ENCODE measurements around the gene TRIM44. TPM values are rescaled to one million over a fixed set of nuclear protein-coding genes. Genes with fewer than 3 reads are reported as not detected.

TRIM44 gene
- total RNA-seq, 1 donor from 2014 or later: 53.3 TPM

- H3K27ac Mint-ChIP-seq (ENCODE audit: unreplicated experiment): no peak overlapping the region
- H3K9me3 Mint-ChIP-seq (ENCODE audit: unreplicated experiment): no peaks in the 10 kb centered on the region
These were observed 147.6 kb downstream of the TRIM44 start for GRCh38 chr11:35810045-35810645.

GRCh38 chr11:35811783-35812182, 149.2 kb downstream of the TRIM44 start:
- Mint-ChIP-seq H3K4me1 (ENCODE audit: low read depth, unreplicated experiment) (peaks cover 13% of the 10 kb centered on the region), H3K27me3 (ENCODE audit: unreplicated experiment) (no peaks in the 10 kb centered on the region), H3K4me3 (ENCODE audit: unreplicated experiment) (no peak overlapping the region), H3K9me3 (ENCODE audit: unreplicated experiment) (no peaks in the 10 kb centered on the region), H3K36me3 (ENCODE audit: unreplicated experiment) (no peaks in the 10 kb centered on the region), H3K27ac (ENCODE audit: unreplicated experiment) (no peak overlapping the region)
- no peak for TF ChIP-seq CTCF (IDR thresholded peaks at IDR 0.05; ENCODE audit: partially characterized antibody, unreplicated experiment)
- no peak for DNase-seq

More at GRCh38 chr11:35810045-35810645, 147.6 kb downstream of the TRIM44 start:
- Mint-ChIP-seq H3K27me3 (ENCODE audit: unreplicated experiment) (no peaks in the 10 kb centered on the region), H3K4me1 (ENCODE audit: low read depth, unreplicated experiment) (peaks cover 13% of the 10 kb centered on the region), H3K36me3 (ENCODE audit: unreplicated experiment) (no peaks in the 10 kb centered on the region), H3K4me3 (ENCODE audit: unreplicated experiment) (no peak overlapping the region)
- no peak for TF ChIP-seq CTCF (IDR thresholded peaks at IDR 0.05; ENCODE audit: partially characterized antibody, unreplicated experiment)
- DNase-seq: no peak

DNA sequence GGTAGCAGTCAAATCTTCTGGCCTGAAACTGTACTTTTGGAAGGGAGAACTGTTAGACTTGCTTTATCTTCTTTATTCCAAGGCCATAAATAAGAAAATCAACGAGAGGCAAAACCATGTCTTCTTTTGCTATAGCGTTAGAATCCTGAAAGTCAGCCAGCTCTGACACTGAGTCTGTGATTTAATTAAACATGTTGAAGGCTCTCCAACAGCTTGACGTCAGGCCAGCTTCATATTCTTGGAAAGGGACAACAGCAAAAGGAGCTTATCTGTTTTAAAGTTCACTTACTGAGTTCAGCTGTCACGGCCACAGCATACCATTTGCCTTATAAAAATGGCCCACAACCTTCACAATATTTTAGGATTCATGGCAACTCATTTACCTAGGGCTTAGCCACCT, 150.3 kb downstream of the TRIM44 start:
- H3K9me3 Mint-ChIP-seq (ENCODE audit: unreplicated experiment): no peaks in the 10 kb centered on the region
- no peaks in the 10 kb centered on the region for H3K27me3 Mint-ChIP-seq (ENCODE audit: unreplicated experiment)
- TF ChIP-seq CTCF (IDR thresholded peaks at IDR 0.05; ENCODE audit: partially characterized antibody, unreplicated experiment): no peak
- H3K36me3 Mint-ChIP-seq (ENCODE audit: unreplicated experiment): peaks cover 9% of the 10 kb centered on the region
- no peak for DNase-seq
- H3K4me1 Mint-ChIP-seq (ENCODE audit: low read depth, unreplicated experiment): peaks cover 13% of the 10 kb centered on the region
- H3K4me3 Mint-ChIP-seq (ENCODE audit: unreplicated experiment): no peak overlapping the region
- H3K27ac Mint-ChIP-seq (ENCODE audit: unreplicated experiment): no peak overlapping the region

DNA sequence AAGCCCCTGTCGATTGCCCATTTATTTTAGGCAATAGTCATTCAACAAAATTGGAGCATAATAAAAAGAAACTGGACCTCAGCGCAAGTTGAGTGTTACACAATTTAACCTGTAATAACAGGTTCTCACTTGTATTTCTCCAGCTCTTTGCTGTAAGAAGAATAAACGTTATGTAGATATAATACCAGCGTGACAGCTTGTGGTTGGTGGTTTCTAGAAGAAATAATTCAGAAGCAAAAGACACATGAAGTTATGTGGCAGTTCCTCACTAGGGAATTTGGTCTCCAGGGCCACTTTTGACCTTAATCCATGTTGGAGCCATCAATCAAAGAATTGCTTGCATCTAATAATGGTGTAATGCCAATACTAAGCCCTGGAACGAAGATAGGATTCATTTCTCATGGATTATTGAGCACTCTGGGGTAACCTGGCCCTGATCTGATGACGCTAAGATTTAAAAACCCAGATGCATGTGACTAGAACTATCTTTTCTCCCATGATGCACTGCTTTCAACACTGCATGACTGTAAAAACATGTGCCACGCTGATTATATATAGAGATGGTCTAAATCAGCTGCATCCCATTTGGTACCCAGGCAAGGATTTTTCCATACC, 151.6 kb downstream of the TRIM44 start:
- Mint-ChIP-seq H3K4me3 (ENCODE audit: unreplicated experiment) (no peak overlapping the region), H3K27me3 (ENCODE audit: unreplicated experiment) (no peaks in the 10 kb centered on the region), H3K27ac (ENCODE audit: unreplicated experiment) (no peak overlapping the region), H3K4me1 (ENCODE audit: low read depth, unreplicated experiment) (peaks cover 16% of the 10 kb centered on the region), H3K36me3 (ENCODE audit: unreplicated experiment) (peaks cover 10% of the 10 kb centered on the region), H3K9me3 (ENCODE audit: unreplicated experiment) (peaks cover under 1% of the 10 kb centered on the region)
- no peak for DNase-seq
- TF ChIP-seq CTCF (IDR thresholded peaks at IDR 0.05; ENCODE audit: partially characterized antibody, unreplicated experiment): no peak

DNA sequence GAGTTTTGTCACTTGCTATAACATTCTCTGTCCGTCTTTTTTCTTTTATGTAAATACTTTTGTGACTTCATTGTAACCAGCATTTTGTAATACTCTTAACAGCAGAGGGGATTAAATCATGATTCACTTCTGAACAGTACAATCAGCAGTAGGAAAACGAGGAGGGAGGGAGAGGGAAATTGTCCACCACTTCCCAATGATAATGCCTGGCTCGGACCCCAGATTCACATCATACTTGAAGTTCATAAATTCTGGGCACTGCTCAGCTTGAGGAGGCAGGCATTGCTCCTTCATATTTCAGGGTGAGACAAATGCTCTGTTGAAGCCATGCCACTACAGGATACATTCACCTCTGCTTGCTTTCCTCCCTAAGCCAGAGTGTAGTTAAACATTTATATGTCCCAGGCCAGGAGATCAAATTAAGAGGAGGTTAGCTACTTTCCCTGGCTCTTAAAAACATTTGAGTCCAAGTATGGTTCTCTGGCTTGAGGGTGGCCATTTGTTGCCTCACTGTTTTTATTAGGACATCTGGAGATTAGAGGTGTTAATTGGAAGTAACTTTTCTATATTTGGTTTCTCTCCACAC, 152.2 kb downstream of the TRIM44 start:
- Mint-ChIP-seq H3K4me3 (ENCODE audit: unreplicated experiment) (no peak overlapping the region), H3K36me3 (ENCODE audit: unreplicated experiment) (peaks cover 10% of the 10 kb centered on the region), H3K27ac (ENCODE audit: unreplicated experiment) (no peak overlapping the region), H3K4me1 (ENCODE audit: low read depth, unreplicated experiment) (peaks cover 19% of the 10 kb centered on the region), H3K9me3 (ENCODE audit: unreplicated experiment) (peaks cover 2% of the 10 kb centered on the region), H3K27me3 (ENCODE audit: unreplicated experiment) (peaks cover 2% of the 10 kb centered on the region)
- no peak for TF ChIP-seq CTCF (IDR thresholded peaks at IDR 0.05; ENCODE audit: partially characterized antibody, unreplicated experiment)
- DNase-seq: no peak

All from glutamatergic neuron (in vitro differentiated cells).